ENCODE measurements around the gene SLFNL1. TPM values are rescaled to one million over a fixed set of nuclear protein-coding genes. Genes with fewer than 3 reads are reported as not detected.
A peak's percentile ranks its signal among the peaks of the same experiment; 100 is the strongest.

The SLFNL1 gene
- total RNA-seq, 2 experiments from 2014 or later, result 0.07 TPM; not detected in 1

DNA sequence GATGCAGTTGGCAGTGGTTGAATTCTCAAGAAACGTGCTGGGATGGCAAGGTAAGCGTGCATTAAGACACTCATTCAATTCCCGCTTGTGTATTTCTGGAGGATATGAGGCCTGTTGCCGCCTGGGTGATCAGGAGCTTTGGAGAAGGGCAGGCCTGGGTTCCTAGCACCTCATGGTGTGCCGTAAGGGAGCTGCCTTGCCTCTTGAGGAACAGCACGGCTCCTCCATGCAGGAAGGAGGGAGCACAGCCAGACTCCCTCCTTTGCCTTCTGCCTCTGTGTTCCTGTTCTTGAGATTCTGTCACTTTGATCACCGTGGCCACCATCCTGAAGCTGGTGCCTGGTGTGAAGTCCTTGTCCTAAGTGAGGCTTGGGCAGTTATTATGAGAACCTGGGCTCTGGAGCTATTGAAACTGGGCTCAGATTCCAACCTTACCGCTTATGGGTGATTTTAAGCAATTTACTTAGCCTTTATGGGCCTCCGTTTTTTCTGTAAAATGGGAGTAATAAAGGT, 18.3 kb downstream of the SLFNL1 start:
- Mint-ChIP-seq H3K36me3 (peaks cover 72% of the 10 kb centered on the region), H3K4me1 (ENCODE audit: low read depth) (peaks cover 24% of the 10 kb centered on the region), H3K4me3 (no peak overlapping the region), H3K27ac (no peak overlapping the region), H3K9me3 (no peaks in the 10 kb centered on the region), H3K27me3 (no peaks in the 10 kb centered on the region)
- ChIA-PET CTCF (interaction anchor here (0.5 to 2.1 kb wide), 9 partner anchors 8 to 281 kb away, joined by 3 to 25 read pairs (median 5); partner anchors contain the start of genes CITED4 and CTPS1), POLR2A (interaction anchor here (1.0 to 1.6 kb wide), 4 partner anchors 17 to 141 kb away, joined by 4 to 14 read pairs (median 6); partner anchors contain the start of gene CTPS1)
- DNase-seq, result no peak
- intact Hi-C loops (cut with micrococcal nuclease), result loop anchor here (1.0 to 5.0 kb wide), 3 partner anchors 19 to 239 kb away; partner anchors contain the start of gene SCMH1

DNA sequence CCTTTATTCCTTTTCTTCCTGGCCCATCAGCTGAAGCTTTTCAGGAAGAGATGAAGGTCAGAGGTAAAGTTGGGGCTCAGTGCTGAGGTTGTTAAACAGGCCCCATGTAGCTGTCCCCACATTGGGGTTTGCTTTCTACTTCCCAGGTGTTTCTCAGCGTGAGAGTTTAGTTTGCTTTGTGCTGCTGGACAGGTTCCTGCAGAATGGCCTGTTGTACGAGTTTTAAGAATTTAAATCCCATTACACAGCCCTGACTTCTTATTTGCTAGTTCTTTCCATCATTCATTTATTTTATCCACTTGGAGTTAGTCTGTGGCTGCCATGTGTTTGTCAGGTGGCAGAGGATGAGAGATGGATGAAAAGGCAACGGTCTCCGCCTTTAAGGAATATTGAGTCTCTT, 22.9 kb downstream of the SLFNL1 start:
- CTCF ChIA-PET, result no interaction called here

DNA sequence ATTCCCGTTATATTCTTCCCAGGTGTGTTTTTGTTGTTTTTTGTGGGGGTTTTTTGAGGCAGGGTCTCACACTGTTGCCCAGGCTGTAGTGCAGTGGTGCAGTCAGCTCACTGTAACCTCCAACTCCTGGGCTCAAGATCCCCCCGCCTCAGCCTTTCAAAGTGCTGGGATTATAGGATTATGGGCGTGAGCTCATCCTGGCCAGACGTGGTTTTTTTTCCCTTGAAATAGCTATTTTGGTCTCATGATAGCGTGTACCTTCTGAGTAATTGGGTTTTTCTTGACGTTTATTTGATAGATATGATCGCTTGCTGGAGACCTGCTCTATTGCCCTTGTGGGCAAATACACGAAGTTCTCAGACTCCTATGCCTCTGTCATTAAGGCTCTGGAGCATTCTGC, 24.4 kb downstream of the SLFNL1 start:
- CTCF ChIA-PET, result interaction anchor here (1.3 kb wide), 1 partner anchor 147 kb away, joined by 3 read pairs; no protein-coding TSS in a partner anchor
- H3K36me3 Mint-ChIP-seq, result peaks cover 60% of the 10 kb centered on the region
- no peaks in the 10 kb centered on the region for H3K9me3 Mint-ChIP-seq
- intact Hi-C loops (cut with micrococcal nuclease), result no loop called here
- no peaks in the 10 kb centered on the region for H3K27me3 Mint-ChIP-seq
- H3K27ac Mint-ChIP-seq, result no peak overlapping the region
- no peak for DNase-seq
- H3K4me1 Mint-ChIP-seq (ENCODE audit: low read depth), result peaks cover 5% of the 10 kb centered on the region
- no peak overlapping the region for H3K4me3 Mint-ChIP-seq
- POLR2A ChIA-PET, result no interaction called here

More for the DNA sequence above, 22.9 kb downstream of the SLFNL1 start:
- Mint-ChIP-seq H3K27me3 (no peaks in the 10 kb centered on the region), H3K4me1 (ENCODE audit: low read depth) (peaks cover 21% of the 10 kb centered on the region), H3K36me3 (peaks cover 64% of the 10 kb centered on the region), H3K4me3 (no peak overlapping the region), H3K9me3 (no peaks in the 10 kb centered on the region), H3K27ac (no peak overlapping the region)
- DNase-seq, result no peak
- intact Hi-C loops (cut with micrococcal nuclease), result no loop called here
- POLR2A ChIA-PET, result no interaction called here

DNA sequence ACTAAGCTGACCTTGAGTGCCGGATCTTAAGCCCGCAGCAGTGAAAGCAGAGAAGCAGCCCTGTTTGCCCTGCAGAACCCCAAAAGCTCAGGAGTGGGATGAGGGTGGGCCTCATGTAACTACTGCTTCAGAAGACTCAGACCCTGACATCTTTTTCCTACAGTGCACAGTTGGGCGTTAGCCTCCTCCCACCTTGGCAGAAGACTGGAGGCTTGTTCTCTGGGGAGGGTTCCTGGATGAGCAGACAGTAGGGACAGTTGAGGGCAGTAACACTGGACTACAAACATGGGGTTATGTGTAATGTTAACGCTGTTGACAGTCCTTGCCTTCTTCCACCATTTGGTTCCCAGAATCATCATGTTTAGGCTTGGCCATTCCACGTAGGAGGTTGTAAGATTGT, 32.5 kb downstream of the SLFNL1 start:
- DNase-seq, result no peak
- H3K9me3 Mint-ChIP-seq, result no peaks in the 10 kb centered on the region
- ChIA-PET CTCF (no interaction called here), POLR2A (no interaction called here)
- H3K4me3 Mint-ChIP-seq, result no peak overlapping the region
- intact Hi-C loops (cut with micrococcal nuclease), result loop anchor here (10.0 kb wide), 1 partner anchor 376 kb away; the partner anchor contains the start of gene FOXO6
- H3K27me3 Mint-ChIP-seq, result no peaks in the 10 kb centered on the region
- no peak overlapping the region for H3K27ac Mint-ChIP-seq
- peaks cover 83% of the 10 kb centered on the region for H3K36me3 Mint-ChIP-seq
- peaks cover 23% of the 10 kb centered on the region for H3K4me1 Mint-ChIP-seq (ENCODE audit: low read depth)

DNA sequence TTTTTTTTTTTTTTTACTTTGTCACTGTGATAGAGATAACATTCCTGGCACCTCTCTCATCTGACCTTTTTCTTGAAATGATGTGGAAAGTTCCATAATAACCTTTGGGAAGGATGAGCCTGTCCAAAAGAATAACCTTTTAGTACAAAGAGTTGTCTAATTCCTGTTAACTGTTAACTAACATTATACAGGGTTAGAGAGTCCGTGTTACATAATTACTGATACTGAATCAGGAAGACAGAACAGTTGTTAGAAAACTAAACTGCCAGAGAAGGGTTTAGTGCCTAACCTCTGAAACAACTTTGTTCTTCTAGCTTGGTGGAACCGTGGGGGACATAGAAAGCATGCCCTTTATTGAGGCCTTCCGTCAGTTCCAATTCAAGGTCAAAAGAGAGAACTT, 33.2 kb downstream of the SLFNL1 start:
- CTCF ChIA-PET, result no interaction called here
- intact Hi-C loops (cut with micrococcal nuclease), result loop anchor here (10.0 kb wide), 1 partner anchor 377 kb away; the partner anchor contains the start of gene FOXO6
- no peak for DNase-seq
- peaks cover 84% of the 10 kb centered on the region for H3K36me3 Mint-ChIP-seq
- H3K4me1 Mint-ChIP-seq (ENCODE audit: low read depth), result peaks cover 31% of the 10 kb centered on the region
- POLR2A ChIA-PET, result no interaction called here
- no peak overlapping the region for H3K4me3 Mint-ChIP-seq
- H3K27me3 Mint-ChIP-seq, result no peaks in the 10 kb centered on the region
- H3K9me3 Mint-ChIP-seq, result no peaks in the 10 kb centered on the region
- H3K27ac Mint-ChIP-seq, result no peak overlapping the region

DNA sequence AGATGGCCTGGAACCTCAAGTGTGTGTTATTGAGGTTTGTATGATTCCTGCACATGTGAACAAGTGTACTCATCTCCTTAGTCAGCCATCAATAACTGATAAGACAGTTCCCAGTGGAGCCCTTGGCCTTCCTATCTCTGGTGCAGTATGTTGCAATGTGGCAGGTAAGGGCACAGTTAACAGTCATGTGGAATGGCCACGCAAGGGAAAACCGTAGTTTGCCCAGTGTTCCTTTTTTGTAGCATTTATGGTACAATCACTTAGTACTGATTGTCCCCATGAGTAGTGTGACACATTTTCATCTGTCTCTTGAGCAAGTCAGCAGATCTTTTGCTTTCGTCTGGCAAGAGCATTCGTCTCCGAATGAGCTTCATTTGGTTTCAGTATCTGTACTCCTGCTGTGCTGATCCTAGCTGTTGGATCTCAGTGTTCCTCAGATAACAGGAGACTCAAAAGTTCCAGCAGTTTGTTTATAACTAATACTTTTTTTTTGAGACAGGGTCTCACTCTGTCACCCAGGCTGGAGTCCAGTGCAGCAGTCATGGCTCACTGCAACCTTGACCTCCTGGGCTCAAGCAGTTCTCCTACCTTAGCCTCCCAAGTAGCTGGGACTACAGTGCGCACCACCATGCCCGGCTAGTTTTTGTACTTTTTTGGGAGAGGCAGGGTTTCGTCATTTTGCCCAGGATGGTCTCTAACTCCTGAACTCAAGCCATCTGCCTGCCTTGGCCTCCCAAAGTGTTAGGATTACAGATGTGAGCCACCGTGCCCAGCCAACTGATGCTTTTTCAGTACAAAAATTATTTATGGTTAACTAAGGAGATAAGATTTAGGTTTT, 33.9 kb downstream of the SLFNL1 start:
- Mint-ChIP-seq H3K4me1 (ENCODE audit: low read depth) (peaks cover 37% of the 10 kb centered on the region), H3K27me3 (no peaks in the 10 kb centered on the region), H3K36me3 (peaks cover 86% of the 10 kb centered on the region), H3K9me3 (no peaks in the 10 kb centered on the region), H3K4me3 (no peak overlapping the region), H3K27ac (no peak overlapping the region)
- DNase-seq, result no peak
- intact Hi-C loops (cut with micrococcal nuclease), result loop anchor here (10.0 kb wide), 1 partner anchor 377 kb away; the partner anchor contains the start of gene FOXO6
- CTCF ChIA-PET, result no interaction called here
- POLR2A ChIA-PET, result no interaction called here

DNA sequence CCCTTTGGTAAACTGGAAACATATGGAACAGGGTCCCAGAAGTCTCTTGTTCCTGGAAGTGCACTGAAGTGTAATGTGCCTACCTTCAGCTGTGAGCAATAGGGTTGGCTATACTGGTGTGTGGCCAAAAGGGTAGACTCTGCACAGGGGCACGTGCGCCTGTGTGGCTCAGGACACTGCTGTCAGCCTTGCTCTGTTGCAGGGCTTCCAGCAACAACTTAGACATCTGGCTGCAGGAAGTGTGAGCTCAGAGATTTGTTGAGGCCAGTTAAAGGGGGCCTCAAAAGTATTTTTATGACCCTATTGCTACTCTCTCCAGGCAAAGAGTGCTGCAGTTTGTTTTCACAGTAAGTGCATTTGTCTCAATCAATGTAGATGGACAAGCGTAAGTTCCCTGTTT, 34.6 kb downstream of the SLFNL1 start:
- ChIA-PET CTCF (interaction anchor here (4.5 kb wide), 1 partner anchor 17 kb away, joined by 25 read pairs; no protein-coding TSS in a partner anchor), POLR2A (interaction anchor here (0.9 kb wide), 1 partner anchor 17 kb away, joined by 4 read pairs; no protein-coding TSS in a partner anchor)
- intact Hi-C loops (cut with micrococcal nuclease), result loop anchor here (10.0 kb wide), 1 partner anchor 378 kb away; the partner anchor contains the start of gene FOXO6
- H3K4me3 Mint-ChIP-seq, result no peak overlapping the region
- peaks cover 86% of the 10 kb centered on the region for H3K36me3 Mint-ChIP-seq
- peaks cover 44% of the 10 kb centered on the region for H3K4me1 Mint-ChIP-seq (ENCODE audit: low read depth)
- no peak overlapping the region for H3K27ac Mint-ChIP-seq
- no peak for DNase-seq
- H3K27me3 Mint-ChIP-seq, result no peaks in the 10 kb centered on the region
- H3K9me3 Mint-ChIP-seq, result no peaks in the 10 kb centered on the region

DNA sequence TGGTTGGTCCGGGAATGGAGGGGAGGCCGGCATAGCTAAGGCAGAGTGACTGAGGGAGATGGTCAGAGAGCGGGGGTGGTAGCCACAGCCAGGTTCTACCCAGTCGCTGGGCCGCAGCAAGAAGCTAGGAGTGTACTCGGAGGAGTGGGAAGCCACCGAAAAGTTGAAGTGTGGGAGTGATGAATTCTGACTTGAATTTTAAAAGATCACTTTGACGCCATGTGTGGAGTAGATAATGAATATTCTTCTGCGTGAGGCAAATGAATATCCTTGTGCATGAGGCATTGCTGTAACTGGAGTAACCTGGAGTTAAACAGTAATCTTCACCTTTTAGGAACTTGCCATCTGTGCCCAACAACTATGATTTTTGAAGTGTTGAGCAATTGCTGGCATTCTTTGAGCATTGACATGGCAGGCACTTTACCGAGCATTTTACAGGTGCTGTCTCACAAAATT, 35.2 kb downstream of the SLFNL1 start:
- Mint-ChIP-seq H3K27me3 (no peaks in the 10 kb centered on the region), H3K4me1 (ENCODE audit: low read depth) (peaks cover 50% of the 10 kb centered on the region), H3K36me3 (peaks cover 86% of the 10 kb centered on the region), H3K4me3 (no peak overlapping the region), H3K27ac (no peak overlapping the region), H3K9me3 (no peaks in the 10 kb centered on the region)
- intact Hi-C loops (cut with micrococcal nuclease), result loop anchor here (10.0 kb wide), 1 partner anchor 378 kb away; the partner anchor contains the start of gene FOXO6
- no peak for DNase-seq
- ChIA-PET CTCF (interaction anchor here (0.6 to 4.5 kb wide), 2 partner anchors 18 to 90 kb away, joined by 3 to 25 read pairs; no protein-coding TSS in a partner anchor), POLR2A (interaction anchor here (0.9 kb wide), 1 partner anchor 17 kb away, joined by 4 read pairs; no protein-coding TSS in a partner anchor)

DNA sequence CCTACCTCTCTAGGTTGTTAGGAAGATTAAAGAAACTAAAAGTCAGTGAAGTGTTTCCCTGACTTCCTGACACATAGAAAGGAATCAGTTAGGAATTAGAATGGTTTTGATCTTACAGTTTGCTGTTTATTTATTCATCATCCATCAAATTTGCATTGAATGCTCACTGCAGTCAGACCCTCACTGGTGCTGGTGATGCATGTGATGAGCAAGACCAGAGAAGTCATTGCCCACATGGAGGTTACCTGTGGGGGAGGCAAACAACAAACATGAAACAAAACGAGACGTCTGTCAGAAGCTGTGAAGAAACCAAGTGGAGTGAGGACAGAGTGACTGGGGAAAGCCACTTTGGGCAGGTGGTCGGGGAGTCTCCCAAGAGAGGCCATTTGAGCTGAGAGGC, 35.6 kb downstream of the SLFNL1 start:
- Mint-ChIP-seq H3K4me3 (no peak overlapping the region), H3K4me1 (ENCODE audit: low read depth) (peaks cover 55% of the 10 kb centered on the region), H3K27ac (no peak overlapping the region), H3K36me3 (peaks cover 86% of the 10 kb centered on the region), H3K27me3 (no peaks in the 10 kb centered on the region), H3K9me3 (no peaks in the 10 kb centered on the region)
- ChIA-PET POLR2A (interaction anchor here (0.9 kb wide), 1 partner anchor 18 kb away, joined by 4 read pairs; no protein-coding TSS in a partner anchor), CTCF (interaction anchor here (0.6 to 4.5 kb wide), 3 partner anchors 18 to 90 kb away, joined by 3 to 25 read pairs (median 4); no protein-coding TSS in a partner anchor)
- intact Hi-C loops (cut with micrococcal nuclease), result loop anchor here (10.0 kb wide), 1 partner anchor 379 kb away; the partner anchor contains the start of gene FOXO6
- peak; percentile 29 for DNase-seq

DNA sequence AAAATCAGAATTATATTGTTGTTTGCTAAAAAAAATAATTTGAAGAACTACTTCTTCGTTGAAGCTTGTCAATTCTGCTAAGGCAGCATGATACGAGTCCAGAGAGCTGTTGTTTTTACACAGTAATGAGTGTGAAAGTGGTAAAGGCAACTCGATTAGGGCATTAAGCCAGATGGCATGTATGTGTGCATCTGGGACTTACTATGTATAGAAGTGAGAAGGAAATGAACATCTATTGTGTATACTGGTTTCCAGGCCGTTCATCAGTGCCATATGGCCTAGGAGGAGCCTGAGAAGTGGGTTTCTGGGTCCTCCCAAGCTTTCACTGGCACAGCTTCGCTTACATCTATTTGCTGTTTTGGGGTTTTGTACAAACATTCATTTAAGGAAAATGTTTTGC, 36.4 kb downstream of the SLFNL1 start:
- CTCF ChIA-PET, result interaction anchor here (1.0 to 4.5 kb wide), 3 partner anchors 16 to 36 kb away, joined by 4 to 25 read pairs (median 4); no protein-coding TSS in a partner anchor
- no peaks in the 10 kb centered on the region for H3K27me3 Mint-ChIP-seq
- no peak for DNase-seq
- no peak overlapping the region for H3K4me3 Mint-ChIP-seq
- no peaks in the 10 kb centered on the region for H3K9me3 Mint-ChIP-seq
- intact Hi-C loops (cut with micrococcal nuclease), result loop anchor here (10.0 kb wide), 1 partner anchor 380 kb away; the partner anchor contains the start of gene FOXO6
- POLR2A ChIA-PET, result no interaction called here
- H3K27ac Mint-ChIP-seq, result no peak overlapping the region
- H3K4me1 Mint-ChIP-seq (ENCODE audit: low read depth), result peaks cover 59% of the 10 kb centered on the region
- peaks cover 83% of the 10 kb centered on the region for H3K36me3 Mint-ChIP-seq

DNA sequence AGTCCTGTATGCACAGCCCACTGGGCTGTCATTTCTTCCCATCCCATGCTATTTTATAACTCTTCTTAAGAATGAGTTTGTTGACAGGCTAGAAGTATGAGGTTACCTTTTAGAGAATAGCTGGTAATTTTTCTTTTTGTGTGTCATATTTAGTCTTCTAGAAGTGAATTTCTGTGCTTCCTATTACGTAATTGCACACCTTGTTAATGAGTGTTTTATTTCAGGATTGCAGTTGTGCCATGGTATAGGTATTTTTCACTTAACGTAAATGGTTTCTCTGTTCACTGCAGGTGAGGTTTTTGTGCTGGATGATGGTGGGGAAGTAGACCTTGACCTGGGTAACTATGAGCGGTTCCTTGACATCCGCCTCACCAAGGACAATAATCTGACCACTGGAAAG, 37.0 kb downstream of the SLFNL1 start:
- intact Hi-C loops (cut with micrococcal nuclease), result loop anchor here (1.0 to 10.0 kb wide), 3 partner anchors 19 to 380 kb away; partner anchors contain the start of genes FOXO6 and SCMH1
- peaks cover 59% of the 10 kb centered on the region for H3K4me1 Mint-ChIP-seq (ENCODE audit: low read depth)
- ChIA-PET CTCF (interaction anchor here (1.0 to 4.5 kb wide), 4 partner anchors 17 to 256 kb away, joined by 3 to 25 read pairs (median 4); no protein-coding TSS in a partner anchor), POLR2A (interaction anchor here (1.4 kb wide), 1 partner anchor 19 kb away, joined by 7 read pairs; no protein-coding TSS in a partner anchor)
- no peaks in the 10 kb centered on the region for H3K9me3 Mint-ChIP-seq
- H3K36me3 Mint-ChIP-seq, result peaks cover 78% of the 10 kb centered on the region
- H3K27me3 Mint-ChIP-seq, result no peaks in the 10 kb centered on the region
- DNase-seq, result no peak
- no peak overlapping the region for H3K4me3 Mint-ChIP-seq
- peak overlapping the region; percentile 75 for H3K27ac Mint-ChIP-seq
